ENCODE measurements around the gene GZF1. TPM values are rescaled to one million over a fixed set of nuclear protein-coding genes. Genes with fewer than 3 reads are reported as not detected.

Gene GZF1
- total and polyA plus RNA-seq, 4 donors = 1.6 to 11.0 (median 5.1) TPM

DNA sequence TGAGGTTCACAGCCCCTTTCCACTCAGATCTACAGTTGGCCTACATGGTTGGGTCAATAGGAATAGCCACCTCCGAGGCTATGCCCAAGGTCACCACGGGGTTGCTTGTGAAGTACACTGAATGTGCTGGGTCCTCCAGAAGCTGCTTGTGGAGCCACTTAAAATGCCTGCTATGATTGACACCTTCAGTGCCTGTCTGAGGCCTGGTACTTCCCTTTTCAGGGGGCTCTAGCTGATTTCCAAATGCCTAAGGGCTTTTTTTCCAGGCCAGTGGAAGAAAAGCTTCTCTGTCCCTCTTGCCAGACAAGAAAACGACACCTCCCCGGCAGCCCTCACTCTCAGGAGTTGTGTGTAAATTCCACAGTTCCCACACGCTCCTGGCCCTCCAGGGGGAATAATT is 17.6 kb upstream of the GZF1 start:
- H3K4me3 ChIP-seq (ENCODE audit: low read depth in 1 of 3, low read length in 3 of 3) = no peak overlapping the region
- H3K36me3 ChIP-seq (ENCODE audit: control insufficient read depth in 4 of 4, insufficient read depth in 3 of 4, low read depth in 1 of 4, low read length in 3 of 4) = no peaks in the 10 kb centered on the region
- peaks cover 1 to 4% (median 3%) of the 10 kb centered on the region in 4 donors for H3K4me1 ChIP-seq (ENCODE audit: control insufficient read depth in 4 of 4, insufficient read depth in 4 of 4, low read length in 3 of 4)
- no peak overlapping the region for H3K9ac ChIP-seq (ENCODE audit: low read depth in 1 of 2, low read length in 2 of 2)
- TF ChIP-seq, protein P1, sequence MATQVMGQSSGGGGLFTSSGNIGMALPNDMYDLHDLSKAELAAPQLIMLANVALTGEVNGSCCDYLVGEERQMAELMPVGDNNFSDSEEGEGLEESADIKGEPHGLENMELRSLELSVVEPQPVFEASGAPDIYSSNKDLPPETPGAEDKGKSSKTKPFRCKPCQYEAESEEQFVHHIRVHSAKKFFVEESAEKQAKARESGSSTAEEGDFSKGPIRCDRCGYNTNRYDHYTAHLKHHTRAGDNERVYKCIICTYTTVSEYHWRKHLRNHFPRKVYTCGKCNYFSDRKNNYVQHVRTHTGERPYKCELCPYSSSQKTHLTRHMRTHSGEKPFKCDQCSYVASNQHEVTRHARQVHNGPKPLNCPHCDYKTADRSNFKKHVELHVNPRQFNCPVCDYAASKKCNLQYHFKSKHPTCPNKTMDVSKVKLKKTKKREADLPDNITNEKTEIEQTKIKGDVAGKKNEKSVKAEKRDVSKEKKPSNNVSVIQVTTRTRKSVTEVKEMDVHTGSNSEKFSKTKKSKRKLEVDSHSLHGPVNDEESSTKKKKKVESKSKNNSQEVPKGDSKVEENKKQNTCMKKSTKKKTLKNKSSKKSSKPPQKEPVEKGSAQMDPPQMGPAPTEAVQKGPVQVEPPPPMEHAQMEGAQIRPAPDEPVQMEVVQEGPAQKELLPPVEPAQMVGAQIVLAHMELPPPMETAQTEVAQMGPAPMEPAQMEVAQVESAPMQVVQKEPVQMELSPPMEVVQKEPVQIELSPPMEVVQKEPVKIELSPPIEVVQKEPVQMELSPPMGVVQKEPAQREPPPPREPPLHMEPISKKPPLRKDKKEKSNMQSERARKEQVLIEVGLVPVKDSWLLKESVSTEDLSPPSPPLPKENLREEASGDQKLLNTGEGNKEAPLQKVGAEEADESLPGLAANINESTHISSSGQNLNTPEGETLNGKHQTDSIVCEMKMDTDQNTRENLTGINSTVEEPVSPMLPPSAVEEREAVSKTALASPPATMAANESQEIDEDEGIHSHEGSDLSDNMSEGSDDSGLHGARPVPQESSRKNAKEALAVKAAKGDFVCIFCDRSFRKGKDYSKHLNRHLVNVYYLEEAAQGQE (IDR thresholded peaks at IDR 0.05) = no peak
- TF ChIP-seq NR2F2 (IDR thresholded peaks at IDR 0.05) (no peak), HNF4G (IDR thresholded peaks at IDR 0.05) (no peak), FOXA1 (IDR thresholded peaks at IDR 0.05) (no peak), RXRA (IDR thresholded peaks at IDR 0.05) (no peak)
- TF ChIP-seq, protein P2, sequence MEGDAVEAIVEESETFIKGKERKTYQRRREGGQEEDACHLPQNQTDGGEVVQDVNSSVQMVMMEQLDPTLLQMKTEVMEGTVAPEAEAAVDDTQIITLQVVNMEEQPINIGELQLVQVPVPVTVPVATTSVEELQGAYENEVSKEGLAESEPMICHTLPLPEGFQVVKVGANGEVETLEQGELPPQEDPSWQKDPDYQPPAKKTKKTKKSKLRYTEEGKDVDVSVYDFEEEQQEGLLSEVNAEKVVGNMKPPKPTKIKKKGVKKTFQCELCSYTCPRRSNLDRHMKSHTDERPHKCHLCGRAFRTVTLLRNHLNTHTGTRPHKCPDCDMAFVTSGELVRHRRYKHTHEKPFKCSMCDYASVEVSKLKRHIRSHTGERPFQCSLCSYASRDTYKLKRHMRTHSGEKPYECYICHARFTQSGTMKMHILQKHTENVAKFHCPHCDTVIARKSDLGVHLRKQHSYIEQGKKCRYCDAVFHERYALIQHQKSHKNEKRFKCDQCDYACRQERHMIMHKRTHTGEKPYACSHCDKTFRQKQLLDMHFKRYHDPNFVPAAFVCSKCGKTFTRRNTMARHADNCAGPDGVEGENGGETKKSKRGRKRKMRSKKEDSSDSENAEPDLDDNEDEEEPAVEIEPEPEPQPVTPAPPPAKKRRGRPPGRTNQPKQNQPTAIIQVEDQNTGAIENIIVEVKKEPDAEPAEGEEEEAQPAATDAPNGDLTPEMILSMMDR (IDR thresholded peaks at IDR 0.05; ENCODE audit: low read depth, low read length, missing input control) = no peak
- TF ChIP-seq, protein P3, sequence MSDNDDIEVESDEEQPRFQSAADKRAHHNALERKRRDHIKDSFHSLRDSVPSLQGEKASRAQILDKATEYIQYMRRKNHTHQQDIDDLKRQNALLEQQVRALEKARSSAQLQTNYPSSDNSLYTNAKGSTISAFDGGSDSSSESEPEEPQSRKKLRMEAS (IDR thresholded peaks at IDR 0.05) = no peak
- TF ChIP-seq, protein P4, sequence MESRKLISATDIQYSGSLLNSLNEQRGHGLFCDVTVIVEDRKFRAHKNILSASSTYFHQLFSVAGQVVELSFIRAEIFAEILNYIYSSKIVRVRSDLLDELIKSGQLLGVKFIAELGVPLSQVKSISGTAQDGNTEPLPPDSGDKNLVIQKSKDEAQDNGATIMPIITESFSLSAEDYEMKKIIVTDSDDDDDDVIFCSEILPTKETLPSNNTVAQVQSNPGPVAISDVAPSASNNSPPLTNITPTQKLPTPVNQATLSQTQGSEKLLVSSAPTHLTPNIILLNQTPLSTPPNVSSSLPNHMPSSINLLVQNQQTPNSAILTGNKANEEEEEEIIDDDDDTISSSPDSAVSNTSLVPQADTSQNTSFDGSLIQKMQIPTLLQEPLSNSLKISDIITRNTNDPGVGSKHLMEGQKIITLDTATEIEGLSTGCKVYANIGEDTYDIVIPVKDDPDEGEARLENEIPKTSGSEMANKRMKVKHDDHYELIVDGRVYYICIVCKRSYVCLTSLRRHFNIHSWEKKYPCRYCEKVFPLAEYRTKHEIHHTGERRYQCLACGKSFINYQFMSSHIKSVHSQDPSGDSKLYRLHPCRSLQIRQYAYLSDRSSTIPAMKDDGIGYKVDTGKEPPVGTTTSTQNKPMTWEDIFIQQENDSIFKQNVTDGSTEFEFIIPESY (IDR thresholded peaks at IDR 0.05) = no peak
- no peaks in the 10 kb centered on the region for H3K9me3 ChIP-seq (ENCODE audit: control insufficient read depth in 4 of 4, low read length in 3 of 4)
- H3K27ac ChIP-seq (ENCODE audit: low read depth in 1 of 2, low read length in 2 of 2) = no peak overlapping the region
- H3K27me3 ChIP-seq (ENCODE audit: control insufficient read depth in 4 of 4, insufficient read depth in 4 of 4, low read length in 3 of 4) = no peaks in the 10 kb centered on the region
- 72% methylated on average over 5 of the region's 5 CpGs for WGBS
- no peak for DNase-seq (ENCODE audit: low spot score)

DNA sequence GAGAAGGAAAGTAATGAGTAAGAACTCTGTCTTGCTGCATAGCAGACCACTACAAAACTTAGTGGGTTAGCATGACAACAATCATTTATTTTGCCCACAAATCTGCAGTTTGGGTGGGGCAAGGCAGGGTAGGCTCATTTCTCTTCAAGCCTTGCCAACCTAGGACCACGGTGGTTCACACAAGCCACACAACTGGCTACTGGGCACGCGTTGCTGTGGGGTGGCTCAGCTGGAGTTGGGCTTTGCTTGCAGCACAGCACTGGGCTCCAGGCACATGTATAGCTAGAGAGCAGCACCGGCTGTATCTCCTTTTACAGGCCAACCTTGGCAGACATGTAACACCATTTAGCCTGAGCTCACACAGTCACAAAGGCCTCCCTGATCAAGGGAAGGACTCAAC is 16.0 kb upstream of the GZF1 start:
- H3K27ac ChIP-seq (ENCODE audit: low read depth in 1 of 2, low read length in 2 of 2) = no peak overlapping the region
- no peaks in the 10 kb centered on the region for H3K36me3 ChIP-seq (ENCODE audit: control insufficient read depth in 4 of 4, insufficient read depth in 3 of 4, low read depth in 1 of 4, low read length in 3 of 4)
- DNase-seq (ENCODE audit: low spot score) = no peak
- WGBS = 89% methylated on average over 4 of the region's 4 CpGs
- H3K4me1 ChIP-seq (ENCODE audit: control insufficient read depth in 4 of 4, insufficient read depth in 4 of 4, low read length in 3 of 4) = peaks cover 3 to 7% (median 5%) of the 10 kb centered on the region in 4 donors
- no peaks in the 10 kb centered on the region for H3K9me3 ChIP-seq (ENCODE audit: control insufficient read depth in 4 of 4, low read length in 3 of 4)
- no peak overlapping the region for H3K9ac ChIP-seq (ENCODE audit: low read depth in 1 of 2, low read length in 2 of 2)
- no peak overlapping the region for H3K4me3 ChIP-seq (ENCODE audit: low read depth in 1 of 3, low read length in 3 of 3)
- no peaks in the 10 kb centered on the region for H3K27me3 ChIP-seq (ENCODE audit: control insufficient read depth in 4 of 4, insufficient read depth in 4 of 4, low read length in 3 of 4)
- TF ChIP-seq, protein P5, sequence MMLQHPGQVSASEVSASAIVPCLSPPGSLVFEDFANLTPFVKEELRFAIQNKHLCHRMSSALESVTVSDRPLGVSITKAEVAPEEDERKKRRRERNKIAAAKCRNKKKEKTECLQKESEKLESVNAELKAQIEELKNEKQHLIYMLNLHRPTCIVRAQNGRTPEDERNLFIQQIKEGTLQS (IDR thresholded peaks at IDR 0.05) = no peak
- TF ChIP-seq, protein P4 (IDR thresholded peaks at IDR 0.05) = no peak
- no peak for TF ChIP-seq YY1 (IDR thresholded peaks at IDR 0.05)
- TF ChIP-seq SP1 (IDR thresholded peaks at IDR 0.05) = no peak
- no peak for TF ChIP-seq RXRA (IDR thresholded peaks at IDR 0.05)
- TF ChIP-seq FOXA1 (IDR thresholded peaks at IDR 0.05) = no peak
- TF ChIP-seq, protein P3 (IDR thresholded peaks at IDR 0.05) = no peak
- TF ChIP-seq, protein P2 (IDR thresholded peaks at IDR 0.05; ENCODE audit: low read depth, low read length, missing input control) = no peak
- no peak for TF ChIP-seq GABPA (IDR thresholded peaks at IDR 0.05 in 1 of 2, conservative IDR thresholded peaks at IDR 0.05 in 1 of 2)
- no peak for TF ChIP-seq TAF1 (conservative IDR thresholded peaks at IDR 0.05)
- no peak for TF ChIP-seq EGR1 (IDR thresholded peaks at IDR 0.05; ENCODE audit: low read depth in 2 of 2)
- TF ChIP-seq HNF4G (IDR thresholded peaks at IDR 0.05) = no peak
- TF ChIP-seq RAD21 (IDR thresholded peaks at IDR 0.05) = no peak
- TF ChIP-seq HNF4A (conservative IDR thresholded peaks at IDR 0.05) = no peak

All from liver (tissue), 9 donors.